ENCODE measurements around the gene RNF220. TPM values are rescaled to one million over a fixed set of nuclear protein-coding genes. Genes with fewer than 3 reads are reported as not detected.

The RNF220 gene
- total and polyA plus RNA-seq, 2 of the 4 experiments (the other 2 are of a cell fraction) = 71.8 to 77.1 TPM

GRCh38 chr1:44547361-44547760 is 142.3 kb downstream of the RNF220 start:
- Histone ChIP-seq H3K9me1 (ENCODE audit: insufficient read depth, low read length) (no peaks in the 10 kb centered on the region), H3K9ac (ENCODE audit: low read depth, low read length) (no peak overlapping the region), H3K4me2 (ENCODE audit: low read depth, low read length) (no peak overlapping the region), H2BK5ac (ENCODE audit: low read depth, low read length, poor library complexity, severe bottlenecking) (no peak overlapping the region), H2AK9ac (replicated peaks; ENCODE audit: low read depth, low read length, poor library complexity) (no peak overlapping the region), H2AFZ (replicated peaks; ENCODE audit: low read length, poor library complexity) (no peak overlapping the region), H2BK120ac (ENCODE audit: low read depth, low read length) (no peak overlapping the region), H3K79me1 (ENCODE audit: low read depth in 1 of 2, low read length in 2 of 2) (no peaks in the 10 kb centered on the region), H3K27me3 (ENCODE audit: control insufficient read depth, insufficient read depth, low read length) (peaks cover 61% of the 10 kb centered on the region), H4K8ac (ENCODE audit: low read depth in 2 of 2, low read length in 2 of 2) (no peak overlapping the region), H4K91ac (ENCODE audit: insufficient read depth, low read depth, low read length) (no peak overlapping the region), H3K4ac (ENCODE audit: low read depth, low read length) (no peak overlapping the region), H3K4me3 (ENCODE audit: insufficient read depth, low read depth, low read length) (no peak overlapping the region), H3K4me1 (ENCODE audit: control insufficient read depth, insufficient read depth, low read length) (no peaks in the 10 kb centered on the region), H3K36me3 (ENCODE audit: control insufficient read depth, insufficient read depth, low read length) (no peaks in the 10 kb centered on the region), H4K20me1 (ENCODE audit: insufficient read depth, low read length) (no peaks in the 10 kb centered on the region), H3K23ac (ENCODE audit: low read depth, low read length) (no peak overlapping the region), H4K5ac (ENCODE audit: low read depth, low read length) (no peak overlapping the region), H2AK5ac (ENCODE audit: low read depth, low read length) (no peak overlapping the region), H2BK20ac (ENCODE audit: low read depth, low read length) (no peak overlapping the region), H3K18ac (ENCODE audit: low read depth, low read length) (no peak overlapping the region), H3K14ac (replicated peaks; ENCODE audit: low read depth, low read length) (no peak overlapping the region), H2BK15ac (ENCODE audit: low read depth, low read length) (no peak overlapping the region), H3K9me3 (ENCODE audit: control insufficient read depth, insufficient read depth, low read length) (no peaks in the 10 kb centered on the region), H3K27ac (ENCODE audit: insufficient read depth, low read length) (no peak overlapping the region), H3K56ac (ENCODE audit: extremely low read depth, insufficient read depth, low read length) (no peak overlapping the region)
- 63% methylated on average over 4 of the region's 6 CpGs; no CpG with 5 or more reads in 1 of the 2 experiments for WGBS, 2 experiments (ENCODE audit: extremely low coverage in 2 of 2, insufficient read length in 1 of 2)
- ChIA-PET POLR2A (ENCODE audit: unreplicated experiment) (no interaction called here), CTCF (no interaction called here)
- dilution Hi-C loops (cut with HindIII; ENCODE audit: low sequenced_read_pairs, unreplicated experiment) (no loop called here), intact Hi-C loops (cut with micrococcal nuclease) (no loop called here), in situ Hi-C loops (cut with MboI; ENCODE audit: low sequenced_read_pairs) (no loop called here)
- ATAC-seq (ENCODE audit: low read depth) = no peak
- no TSS peak for BruUV-seq (replicated peaks)
- TF ChIP-seq POLR2A (IDR thresholded peaks at IDR 0.05; ENCODE audit: low read depth, low read length) (no peak), BHLHE40 (IDR thresholded peaks at IDR 0.05; ENCODE audit: low read depth, low read length) (no peak), MXI1 (IDR thresholded peaks at IDR 0.05; ENCODE audit: borderline replicate concordance, low read depth, low read length) (no peak), RCOR1 (IDR thresholded peaks at IDR 0.05; ENCODE audit: insufficient replicate concordance, low read length) (no peak), RAD21 (IDR thresholded peaks at IDR 0.05; ENCODE audit: low read length) (no peak), USF2 (IDR thresholded peaks at IDR 0.05; ENCODE audit: low read depth, low read length) (no peak), SMC3 (IDR thresholded peaks at IDR 0.05; ENCODE audit: low read depth, low read length) (no peak), NFE2L2 (IDR thresholded peaks at IDR 0.05; ENCODE audit: low read depth, low read length) (no peak), CHD1 (IDR thresholded peaks at IDR 0.05; ENCODE audit: low read depth, low read length) (no peak), FOS (IDR thresholded peaks at IDR 0.05; ENCODE audit: low read depth, low read length) (no peak), RFX5 (IDR thresholded peaks at IDR 0.05; ENCODE audit: low read depth, low read length) (no peak), CEBPB (IDR thresholded peaks at IDR 0.05; ENCODE audit: low read depth, low read length) (no peak), MAZ (IDR thresholded peaks at IDR 0.05; ENCODE audit: borderline replicate concordance, low read depth, low read length) (no peak), MAFK (IDR thresholded peaks at IDR 0.05; ENCODE audit: low read depth, low read length) (no peak), CTCF (conservative IDR thresholded peaks at IDR 0.05; ENCODE audit: low read depth, low read length) (no peak), ELK1 (IDR thresholded peaks at IDR 0.05; ENCODE audit: borderline replicate concordance, low read depth, low read length) (no peak)
- no peak for DNase-seq
